Testis (tissue), 2 donors: ENCODE data around the gene VMP1.

Experiments
- POLR2A ChIP-seq: fragments of 450-650 bp; IDR thresholded peaks from one replicate; pipeline ENCODE4 v1.6.1; 2017; ENCODE audit warnings: antibody characterized with exemption, mild to moderate bottlenecking, moderate library complexity
- TF ChIP-seq, protein P1 (sequence below), 3 experiments: fragments of 450-650 bp in 2 of 3; fragments of 200-600 bp in 1 of 3; sonication (generic) in 1 of 3; IDR thresholded peaks; one replicate each; pipeline ENCODE4 v1.5.1; 2016 to 2019; ENCODE audit warnings: antibody characterized with exemption in 3 of 3, mild to moderate bottlenecking in 2 of 3, moderate library complexity in 1 of 3

DNA sequence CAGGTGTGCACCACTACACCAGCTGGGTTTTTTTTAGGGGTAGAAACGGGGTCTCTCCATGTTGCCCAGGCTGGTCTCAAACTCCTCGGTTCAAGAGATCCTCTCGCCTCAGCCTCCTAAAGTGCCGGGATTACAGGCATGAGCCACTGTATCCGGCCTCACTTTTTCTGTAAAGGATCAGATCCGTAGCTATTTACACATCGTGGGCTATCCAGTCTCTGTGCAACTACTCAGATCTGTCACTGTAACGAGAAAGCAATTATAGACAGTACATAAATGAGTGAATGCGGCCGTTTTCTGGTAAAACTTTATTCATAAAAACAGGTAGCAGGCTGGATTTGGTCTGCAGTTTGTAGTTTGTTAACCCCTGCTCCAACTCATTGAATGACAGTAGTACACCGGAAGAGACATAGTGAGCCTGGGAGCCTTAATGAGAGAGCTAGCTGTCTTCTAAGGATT, 44.5 kb downstream of the VMP1 start:
- TF ChIP-seq, protein P1, sequence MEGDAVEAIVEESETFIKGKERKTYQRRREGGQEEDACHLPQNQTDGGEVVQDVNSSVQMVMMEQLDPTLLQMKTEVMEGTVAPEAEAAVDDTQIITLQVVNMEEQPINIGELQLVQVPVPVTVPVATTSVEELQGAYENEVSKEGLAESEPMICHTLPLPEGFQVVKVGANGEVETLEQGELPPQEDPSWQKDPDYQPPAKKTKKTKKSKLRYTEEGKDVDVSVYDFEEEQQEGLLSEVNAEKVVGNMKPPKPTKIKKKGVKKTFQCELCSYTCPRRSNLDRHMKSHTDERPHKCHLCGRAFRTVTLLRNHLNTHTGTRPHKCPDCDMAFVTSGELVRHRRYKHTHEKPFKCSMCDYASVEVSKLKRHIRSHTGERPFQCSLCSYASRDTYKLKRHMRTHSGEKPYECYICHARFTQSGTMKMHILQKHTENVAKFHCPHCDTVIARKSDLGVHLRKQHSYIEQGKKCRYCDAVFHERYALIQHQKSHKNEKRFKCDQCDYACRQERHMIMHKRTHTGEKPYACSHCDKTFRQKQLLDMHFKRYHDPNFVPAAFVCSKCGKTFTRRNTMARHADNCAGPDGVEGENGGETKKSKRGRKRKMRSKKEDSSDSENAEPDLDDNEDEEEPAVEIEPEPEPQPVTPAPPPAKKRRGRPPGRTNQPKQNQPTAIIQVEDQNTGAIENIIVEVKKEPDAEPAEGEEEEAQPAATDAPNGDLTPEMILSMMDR (IDR thresholded peaks at IDR 0.05), result no peak
- TF ChIP-seq POLR2A, result no peak
